GM18508 (cell line): Measurements from ENCODE around the gene KIF22.
"Not testable (repeated sequence)": the region's sequence is repeated elsewhere in the genome, so short reads cannot be mapped to it uniquely, and the experiment has no call there.

Source experiments
- ATAC-seq: cut with Tn5 transposase; IDR thresholded peaks from one replicate; pipeline ENCODE4 v1.9.1; 2021; ENCODE audit warnings: moderate number of reproducible peaks; ENCODE audit not compliant: insufficient read depth, unreplicated experiment

KIF22 gene

DNA sequence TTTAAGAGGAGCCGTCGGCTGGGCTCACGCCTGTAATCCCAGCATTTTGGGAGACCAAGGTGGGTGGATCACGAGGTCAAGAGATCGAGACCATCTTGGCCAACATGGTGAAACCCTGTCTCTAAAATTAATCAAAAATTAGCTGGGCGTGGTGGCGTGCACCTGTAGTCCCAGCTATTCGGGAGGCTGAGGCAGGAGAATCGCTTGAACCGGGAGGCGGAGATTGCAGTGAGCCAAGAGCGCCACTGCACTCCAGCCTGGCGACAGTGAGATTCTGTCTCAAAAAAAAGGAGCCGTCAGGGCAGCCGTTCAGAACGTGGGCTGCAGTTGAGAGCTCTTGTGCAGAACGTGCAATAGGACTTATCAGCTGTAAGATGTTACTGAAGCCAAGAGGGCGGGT, 2.6 kb downstream of the KIF22 start:
- ATAC-seq, result not testable (repeated sequence)

DNA sequence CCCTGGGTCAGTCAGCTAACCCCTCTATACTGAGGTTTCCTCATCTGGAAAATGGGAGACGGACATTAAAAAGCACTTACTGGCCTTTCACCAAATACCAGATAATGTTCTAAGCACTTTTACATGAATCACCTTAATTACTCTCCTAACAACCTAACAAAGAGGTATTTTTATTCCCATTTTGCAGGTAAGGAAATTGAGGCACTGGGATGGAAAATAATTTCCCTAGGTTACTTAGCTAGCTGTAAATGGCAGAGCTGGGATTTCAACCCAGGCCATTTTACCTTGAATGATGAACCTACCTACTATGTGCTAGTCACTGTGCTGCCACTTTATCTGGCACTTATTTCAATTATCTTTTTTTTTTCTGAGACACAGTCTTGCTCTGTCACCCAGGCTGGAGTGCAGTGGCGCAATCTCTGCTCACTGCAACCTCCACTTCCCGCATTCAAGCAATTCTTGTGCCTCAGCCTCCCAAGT, 3.7 kb downstream of the KIF22 start:
- ATAC-seq, result no peak

DNA sequence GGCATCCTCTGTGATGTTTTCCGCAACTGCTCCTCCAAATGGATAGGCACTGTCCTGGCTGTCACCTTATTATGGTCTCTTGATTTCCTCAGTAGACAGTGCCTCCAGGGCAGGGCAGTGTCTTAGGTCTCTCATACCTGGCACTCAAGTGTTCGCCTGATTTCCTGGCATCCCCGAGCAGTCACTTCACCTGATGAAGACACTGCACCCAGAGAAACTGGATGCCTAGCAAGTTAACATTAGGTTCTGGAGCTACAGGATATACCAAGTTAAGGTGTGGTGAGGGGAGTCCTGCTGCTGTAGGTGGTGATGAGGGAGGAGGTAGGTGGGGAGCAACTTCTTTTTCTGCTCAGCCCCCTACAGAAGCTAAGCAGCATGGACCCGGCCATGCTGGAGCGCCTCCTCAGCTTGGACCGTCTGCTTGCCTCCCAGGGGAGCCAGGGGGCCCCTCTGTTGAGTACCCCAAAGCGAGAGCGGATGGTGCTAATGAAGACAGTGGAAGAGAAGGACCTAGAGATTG, 11.9 kb downstream of the KIF22 start:
- no peak for ATAC-seq

DNA sequence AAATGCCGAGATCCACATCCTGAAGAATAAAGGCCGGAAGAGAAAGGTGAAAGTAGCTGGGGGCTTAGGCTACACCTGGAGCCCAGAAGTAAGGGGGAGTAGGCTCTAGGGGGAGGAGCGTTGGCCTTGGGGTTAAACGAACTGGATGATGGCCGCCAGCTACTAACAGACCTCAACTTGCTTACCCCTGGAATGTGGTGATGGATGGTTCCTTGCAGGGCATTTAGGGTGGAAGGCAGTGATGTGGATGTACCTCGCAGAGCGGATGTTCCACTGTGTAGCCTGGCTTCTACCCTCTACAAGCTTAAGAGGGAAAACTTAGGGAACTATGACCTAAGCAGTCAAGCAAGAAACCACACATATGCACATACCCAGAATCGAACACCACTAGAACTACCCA, 13.5 kb downstream of the KIF22 start:
- ATAC-seq, result no peak

DNA sequence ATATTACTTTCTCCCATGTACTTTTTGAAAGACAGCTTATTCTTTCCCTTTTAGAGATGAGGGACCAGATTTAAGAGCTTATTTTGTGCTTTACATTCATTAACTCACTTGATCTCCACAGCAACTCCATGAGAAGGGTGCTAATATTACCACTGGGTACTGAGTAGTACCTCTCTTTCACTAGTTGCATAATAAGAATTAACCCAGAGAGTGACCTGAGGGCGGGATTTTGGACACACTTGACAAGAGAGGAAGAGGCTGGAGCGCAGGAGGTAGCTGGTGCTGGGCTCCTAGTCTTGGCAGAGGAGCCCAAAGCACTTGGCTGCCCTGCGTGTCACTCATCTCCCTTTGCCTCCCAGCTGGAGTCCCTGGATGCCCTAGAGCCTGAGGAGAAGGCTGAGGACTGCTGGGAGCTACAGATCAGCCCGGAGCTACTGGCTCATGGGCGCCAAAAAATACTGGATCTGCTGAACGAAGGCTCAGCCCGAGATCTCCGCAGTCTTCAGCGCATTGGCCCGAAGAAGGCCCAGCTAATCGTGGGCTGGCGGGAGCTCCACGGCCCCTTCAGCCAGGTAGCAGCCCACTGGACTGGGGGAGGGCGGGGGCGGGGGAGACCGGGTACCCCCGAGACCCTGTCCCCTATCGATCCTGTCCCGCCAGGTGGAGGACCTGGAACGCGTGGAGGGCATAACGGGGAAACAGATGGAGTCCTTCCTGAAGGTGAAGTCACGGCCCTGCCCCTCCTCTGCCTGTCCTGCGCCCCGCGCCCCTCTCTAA, 14.1 kb downstream of the KIF22 start:
- no peak for ATAC-seq

DNA sequence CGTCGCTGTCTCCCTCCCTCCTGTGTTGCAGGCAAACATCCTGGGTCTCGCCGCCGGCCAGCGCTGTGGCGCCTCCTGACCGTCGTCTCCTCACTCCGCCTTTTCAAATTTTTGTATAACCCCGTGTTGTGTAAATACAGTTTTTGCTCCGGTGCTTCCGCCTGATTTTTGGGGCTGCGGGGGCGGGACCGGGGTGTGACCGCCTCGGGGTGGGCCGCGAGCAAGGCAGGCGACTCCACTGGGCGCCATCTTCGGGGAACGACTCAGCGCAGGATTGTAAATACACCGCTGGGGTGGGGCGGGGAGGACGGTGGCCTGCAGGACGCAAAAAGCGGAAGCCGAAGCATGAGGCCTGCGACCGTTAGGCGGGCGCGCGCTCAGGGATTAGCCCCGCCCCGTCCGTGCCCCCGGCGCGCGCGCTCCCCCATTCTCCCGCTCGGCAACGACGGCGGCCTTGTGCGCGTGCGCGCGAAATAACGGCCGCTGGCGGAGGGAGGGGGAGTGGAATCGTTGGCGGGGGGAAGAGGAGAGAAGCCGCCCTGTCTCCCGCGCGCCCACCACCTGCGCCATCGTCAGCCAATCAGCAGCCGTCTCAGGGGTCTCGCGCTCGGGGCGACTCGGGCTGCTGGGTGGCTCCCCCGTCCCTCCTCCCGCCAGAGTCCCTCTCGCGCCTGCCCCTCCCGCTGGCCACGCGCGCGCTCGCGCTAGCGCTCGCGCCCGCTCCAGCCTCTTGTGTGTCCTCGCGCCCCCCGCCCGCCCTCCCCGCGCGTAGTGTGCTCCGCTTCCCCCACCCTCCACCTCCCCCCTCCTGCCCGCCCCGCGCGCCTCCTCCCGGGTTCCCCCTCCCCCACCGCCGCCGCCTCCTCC, 14.9 kb downstream of the KIF22 start:
- ATAC-seq, result no peak

DNA sequence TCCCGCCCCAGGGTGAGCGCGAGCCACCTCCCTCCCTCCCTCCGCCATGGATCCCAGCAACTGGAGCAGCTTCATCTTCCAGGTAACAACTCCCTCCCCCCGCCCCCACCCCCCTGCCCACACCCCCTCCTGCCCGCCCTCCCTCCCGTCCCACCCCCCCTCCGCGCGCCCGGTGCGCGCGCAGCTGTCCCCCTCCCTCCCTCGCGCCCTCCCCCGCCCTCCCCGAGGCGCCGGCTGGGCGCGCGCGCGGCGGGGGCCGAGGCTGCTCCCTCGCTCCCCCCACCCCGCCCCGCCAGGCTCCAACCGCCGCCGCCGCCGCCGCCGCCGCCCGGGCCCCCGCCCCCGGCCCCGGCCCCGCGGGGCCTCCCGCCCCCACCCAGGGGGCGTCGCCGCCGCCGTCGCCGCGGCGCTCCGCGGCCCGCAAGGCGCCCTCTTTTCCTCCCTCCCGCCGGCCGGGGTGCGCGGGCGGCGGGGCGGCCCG, 15.6 kb downstream of the KIF22 start, which contains the start of gene MAZ:
Gene MAZ, plus strand, starts transcription at position 431 of the 481 bp plus-strand sequence. CDS start 173 bp downstream, outside the sequence.
- no peak for ATAC-seq

DNA sequence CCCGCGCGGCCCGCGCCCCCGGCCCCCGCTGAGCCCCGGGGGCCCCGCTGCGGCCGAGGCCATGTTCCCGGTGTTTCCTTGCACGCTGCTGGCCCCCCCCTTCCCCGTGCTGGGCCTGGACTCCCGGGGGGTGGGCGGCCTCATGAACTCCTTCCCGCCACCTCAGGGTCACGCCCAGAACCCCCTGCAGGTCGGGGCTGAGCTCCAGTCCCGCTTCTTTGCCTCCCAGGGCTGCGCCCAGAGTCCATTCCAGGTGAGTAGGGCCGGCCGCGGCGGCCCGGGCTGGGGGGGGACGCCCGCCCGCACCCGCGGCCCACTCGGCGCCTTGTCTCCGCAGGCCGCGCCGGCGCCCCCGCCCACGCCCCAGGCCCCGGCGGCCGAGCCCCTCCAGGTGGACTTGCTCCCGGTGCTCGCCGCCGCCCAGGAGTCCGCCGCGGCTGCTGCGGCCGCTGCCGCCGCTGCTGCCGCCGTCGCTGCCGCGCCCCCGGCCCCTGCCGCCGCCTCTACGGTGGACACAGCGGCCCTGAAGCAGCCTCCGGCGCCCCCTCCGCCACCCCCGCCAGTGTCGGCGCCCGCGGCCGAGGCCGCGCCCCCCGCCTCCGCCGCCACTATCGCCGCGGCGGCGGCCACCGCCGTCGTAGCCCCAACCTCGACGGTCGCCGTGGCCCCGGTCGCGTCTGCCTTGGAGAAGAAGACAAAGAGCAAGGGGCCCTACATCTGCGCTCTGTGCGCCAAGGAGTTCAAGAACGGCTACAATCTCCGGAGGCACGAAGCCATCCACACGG, 16.3 kb downstream of the KIF22 start:
- no peak for ATAC-seq

DNA sequence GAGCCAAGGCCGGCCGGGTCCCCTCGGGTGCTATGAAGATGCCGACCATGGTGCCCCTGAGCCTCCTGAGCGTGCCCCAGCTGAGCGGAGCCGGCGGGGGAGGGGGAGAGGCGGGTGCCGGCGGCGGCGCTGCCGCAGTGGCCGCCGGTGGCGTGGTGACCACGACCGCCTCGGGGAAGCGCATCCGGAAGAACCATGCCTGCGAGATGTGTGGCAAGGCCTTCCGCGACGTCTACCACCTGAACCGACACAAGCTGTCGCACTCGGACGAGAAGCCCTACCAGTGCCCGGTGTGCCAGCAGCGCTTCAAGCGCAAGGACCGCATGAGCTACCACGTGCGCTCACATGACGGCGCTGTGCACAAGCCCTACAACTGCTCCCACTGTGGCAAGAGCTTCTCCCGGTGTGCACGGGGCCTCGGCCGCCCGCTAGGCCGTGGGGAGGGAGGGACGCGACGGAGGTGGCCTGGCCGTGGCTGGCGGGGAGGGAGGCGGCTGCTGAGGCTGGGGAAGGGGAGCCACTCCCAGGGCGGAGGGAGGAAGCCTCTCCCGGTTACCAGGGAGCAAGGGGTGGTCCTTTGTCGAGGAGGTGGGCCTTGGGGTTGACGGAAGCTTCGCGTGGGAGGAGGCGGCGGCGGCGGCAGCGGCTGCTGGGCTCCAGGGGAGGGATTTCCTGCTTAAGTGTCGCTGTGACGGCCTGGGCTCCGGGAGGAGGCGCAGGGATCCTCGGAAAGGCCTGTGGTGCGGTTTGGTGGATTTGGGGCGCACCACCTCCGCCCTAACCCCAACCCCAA, 17.1 kb downstream of the KIF22 start:
- ATAC-seq, result no peak

DNA sequence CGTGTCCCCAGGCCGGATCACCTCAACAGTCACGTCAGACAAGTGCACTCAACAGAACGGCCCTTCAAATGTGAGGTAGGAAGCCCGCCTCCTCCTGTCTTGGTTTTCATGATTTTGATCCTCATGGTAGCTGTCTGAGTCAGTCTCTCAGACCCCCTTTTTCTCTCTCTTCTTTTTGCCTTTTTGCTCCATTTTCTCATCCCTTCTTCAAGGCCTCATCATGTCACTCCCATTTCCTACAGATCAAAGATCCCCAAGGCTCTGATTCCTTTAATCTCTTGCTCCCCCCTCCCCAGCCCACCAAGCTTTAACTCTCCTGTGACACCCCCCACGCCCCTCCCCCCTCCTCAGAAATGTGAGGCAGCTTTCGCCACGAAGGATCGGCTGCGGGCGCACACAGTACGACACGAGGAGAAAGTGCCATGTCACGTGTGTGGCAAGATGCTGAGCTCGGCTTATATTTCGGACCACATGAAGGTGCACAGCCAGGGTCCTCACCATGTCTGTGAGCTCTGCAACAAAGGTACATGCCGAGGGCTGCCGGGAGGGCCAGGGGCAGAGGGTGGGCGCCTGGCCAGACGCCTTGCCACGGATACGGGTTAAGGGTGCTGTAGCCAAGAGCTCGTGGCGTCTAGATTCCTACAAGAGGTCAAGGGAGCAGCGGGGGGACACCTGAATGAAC, 17.8 kb downstream of the KIF22 start:
- ATAC-seq, result no peak

DNA sequence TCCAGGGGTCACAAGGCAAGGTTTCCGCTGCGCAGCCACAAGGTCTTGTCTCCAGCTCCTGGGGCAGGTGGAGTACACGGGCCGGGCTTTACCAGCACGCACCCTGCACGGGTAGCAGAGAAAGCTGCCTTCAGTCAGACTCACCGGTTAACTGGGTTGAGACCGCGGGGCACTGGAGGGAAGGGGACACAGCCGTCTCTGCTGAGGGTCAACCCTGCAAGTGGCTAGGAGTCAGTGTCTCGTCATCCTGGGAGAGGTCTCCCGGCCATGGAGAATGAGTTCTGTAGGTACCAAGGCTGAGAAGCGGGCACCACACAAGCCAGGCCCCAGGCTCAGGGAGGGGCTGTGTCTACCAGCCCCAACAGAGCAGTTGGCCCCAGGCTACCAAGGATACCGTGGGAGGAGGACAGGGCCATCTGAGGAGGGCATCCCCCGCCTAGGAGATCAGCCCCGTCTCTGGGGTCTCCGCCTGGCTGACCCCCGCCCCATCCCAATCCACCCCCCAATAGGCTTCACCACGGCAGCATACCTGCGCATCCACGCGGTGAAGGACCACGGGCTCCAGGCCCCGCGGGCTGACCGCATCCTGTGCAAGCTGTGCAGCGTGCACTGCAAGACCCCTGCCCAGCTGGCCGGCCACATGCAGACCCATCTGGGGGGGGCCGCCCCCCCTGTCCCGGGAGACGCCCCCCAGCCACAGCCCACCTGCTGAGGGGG, 18.6 kb downstream of the KIF22 start:
- no peak for ATAC-seq

DNA sequence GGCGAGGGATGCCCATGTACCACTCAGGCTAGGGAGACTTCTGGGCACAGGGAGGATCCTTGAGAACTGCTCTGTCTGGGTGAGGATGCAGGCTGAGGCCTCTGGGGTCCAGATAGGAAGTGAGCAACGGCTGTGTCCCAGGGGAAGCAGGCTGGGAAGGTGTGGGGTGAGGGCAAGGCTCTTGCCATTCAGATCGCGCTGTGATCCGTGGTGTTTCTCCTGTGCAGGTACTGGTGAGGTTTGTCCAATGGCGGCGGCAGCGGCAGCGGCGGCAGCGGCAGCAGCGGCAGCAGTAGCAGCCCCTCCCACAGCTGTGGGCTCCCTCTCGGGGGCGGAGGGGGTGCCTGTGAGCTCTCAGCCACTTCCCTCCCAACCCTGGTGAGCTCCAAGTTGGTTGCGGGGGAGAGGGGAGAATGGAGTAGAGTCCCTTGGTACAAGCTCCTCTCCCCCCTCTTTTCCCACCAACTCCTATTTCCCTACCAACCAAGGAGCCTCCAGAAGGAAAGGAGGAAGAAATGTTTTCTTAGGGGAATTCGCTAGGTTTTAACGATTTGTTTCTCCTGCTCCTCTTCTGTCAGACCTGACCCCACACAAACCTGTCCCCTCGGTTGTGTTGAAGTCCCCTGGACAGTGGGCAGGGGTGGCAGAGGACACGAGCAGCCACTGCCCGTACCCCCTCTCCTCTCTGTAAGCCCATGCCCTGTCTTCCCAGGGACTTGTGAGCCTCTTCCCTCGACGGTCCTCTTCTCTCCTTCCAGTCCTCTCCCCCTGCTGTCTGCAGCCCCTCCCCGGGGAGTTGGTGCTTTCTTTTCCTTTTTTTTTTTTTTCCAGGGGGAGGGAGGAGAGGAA, 19.5 kb downstream of the KIF22 start:
- ATAC-seq, result no peak

DNA sequence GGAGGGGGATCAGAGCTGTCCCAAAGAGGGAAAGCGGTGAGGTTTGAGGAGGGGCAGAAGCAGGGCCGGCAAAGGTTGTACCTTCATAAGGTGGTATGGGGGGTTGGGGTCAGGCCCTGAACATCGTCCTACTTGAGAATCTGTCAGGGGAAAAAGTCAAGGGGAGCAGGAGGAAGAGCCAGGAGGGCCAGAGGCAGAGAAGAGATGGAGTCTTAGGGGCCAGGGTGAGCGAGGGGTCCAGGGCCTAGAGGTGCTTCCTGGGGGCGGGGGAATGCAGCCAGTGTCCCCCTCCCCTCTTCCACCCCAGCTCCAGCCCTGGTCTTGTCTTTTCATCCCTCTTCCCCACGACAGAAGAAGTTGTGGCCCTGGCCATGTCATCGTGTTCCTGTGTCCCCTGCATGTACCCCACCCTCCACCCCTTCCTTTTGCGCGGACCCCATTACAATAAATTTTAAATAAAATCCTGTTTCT, 20.2 kb downstream of the KIF22 start:
- ATAC-seq, result no peak

DNA sequence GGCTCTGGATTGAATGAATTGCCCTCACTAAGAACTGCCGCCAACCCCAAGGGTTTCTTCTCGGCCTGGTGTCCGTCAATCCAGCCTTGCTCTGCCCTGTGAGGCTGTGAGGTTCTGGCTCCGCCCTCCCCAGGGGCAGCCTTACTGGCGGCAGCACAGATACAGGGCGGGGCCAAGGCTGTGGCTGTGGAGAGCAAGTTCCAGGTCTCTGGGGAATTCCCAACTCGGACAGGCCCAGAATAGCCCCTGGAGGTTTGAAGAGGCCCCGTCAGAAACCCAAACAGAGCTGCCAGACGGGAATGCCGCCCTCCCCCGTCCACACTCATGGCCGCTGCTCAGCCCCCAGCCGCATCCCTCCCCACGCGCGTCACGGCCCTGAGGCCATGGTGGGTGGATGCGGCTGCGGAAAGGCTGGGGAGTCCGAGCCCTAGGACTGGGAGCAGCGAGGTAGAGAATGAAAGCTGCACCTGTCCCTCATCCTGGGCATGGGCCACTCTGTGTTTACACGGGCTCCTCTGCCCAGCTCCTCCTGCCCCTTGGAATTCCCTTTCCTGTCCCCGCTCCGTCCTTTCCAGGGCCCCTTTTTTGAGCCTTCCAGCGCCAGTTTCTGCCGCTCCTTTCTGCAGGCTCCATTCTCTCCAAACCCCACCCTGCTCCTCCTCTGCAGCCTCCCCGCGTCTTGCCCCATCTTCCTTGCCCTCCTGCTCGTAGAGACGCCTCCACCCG, 20.8 kb downstream of the KIF22 start:
- ATAC-seq, result no peak

DNA sequence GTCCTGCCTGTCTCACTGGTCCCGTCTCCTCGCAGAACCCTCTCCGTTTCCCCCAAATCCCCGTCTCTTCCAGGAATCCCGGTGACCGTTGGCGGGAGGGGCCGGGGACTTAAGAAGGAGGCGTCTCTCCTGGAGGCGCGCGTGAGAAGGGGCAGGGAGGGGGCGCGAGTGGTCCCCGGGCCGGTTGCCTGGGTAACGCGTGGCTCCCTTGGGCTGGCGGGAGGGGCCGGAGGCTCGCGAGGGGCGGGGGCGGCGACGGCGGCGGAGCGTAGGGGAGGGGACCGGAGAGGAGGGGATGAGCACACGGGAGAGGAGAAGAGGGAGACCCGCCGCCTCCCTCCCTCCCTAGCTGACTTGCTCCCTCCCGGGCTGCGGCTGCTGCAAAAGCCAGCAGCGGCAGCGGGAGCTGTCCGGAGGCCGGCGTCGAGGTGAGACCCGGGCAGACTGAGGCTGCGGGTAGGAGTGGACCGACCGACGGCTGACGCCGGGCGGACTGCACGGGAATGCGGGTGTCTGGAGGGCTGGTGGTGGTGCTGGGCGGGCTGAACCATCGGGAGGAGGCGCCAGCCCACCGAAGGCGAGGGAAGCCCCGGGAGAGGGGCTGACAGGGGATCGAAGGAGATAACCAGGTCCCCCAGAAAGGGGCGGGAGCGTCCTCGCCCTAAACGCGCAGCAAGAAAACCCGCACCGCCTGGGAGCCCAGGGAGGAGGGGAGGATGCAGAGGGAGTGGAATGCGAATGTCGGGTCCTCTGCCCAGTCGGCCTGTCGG, 21.5 kb downstream of the KIF22 start, which contains the start of gene PRRT2:
Gene PRRT2, plus strand, starts transcription at position 298 of the 770 bp plus-strand sequence. CDS start 862 bp downstream, outside the sequence.
- ATAC-seq, result no peak
